HG02938 (cell line): ENCODE measurements around the gene RBM42.

Experiments
- ATAC-seq: cut with Tn5 transposase; IDR thresholded peaks from one replicate; pipeline ENCODE4 v1.9.1; 2021; ENCODE audit warnings: mild to moderate bottlenecking, moderate library complexity; ENCODE audit not compliant: unreplicated experiment

The RBM42 gene

DNA sequence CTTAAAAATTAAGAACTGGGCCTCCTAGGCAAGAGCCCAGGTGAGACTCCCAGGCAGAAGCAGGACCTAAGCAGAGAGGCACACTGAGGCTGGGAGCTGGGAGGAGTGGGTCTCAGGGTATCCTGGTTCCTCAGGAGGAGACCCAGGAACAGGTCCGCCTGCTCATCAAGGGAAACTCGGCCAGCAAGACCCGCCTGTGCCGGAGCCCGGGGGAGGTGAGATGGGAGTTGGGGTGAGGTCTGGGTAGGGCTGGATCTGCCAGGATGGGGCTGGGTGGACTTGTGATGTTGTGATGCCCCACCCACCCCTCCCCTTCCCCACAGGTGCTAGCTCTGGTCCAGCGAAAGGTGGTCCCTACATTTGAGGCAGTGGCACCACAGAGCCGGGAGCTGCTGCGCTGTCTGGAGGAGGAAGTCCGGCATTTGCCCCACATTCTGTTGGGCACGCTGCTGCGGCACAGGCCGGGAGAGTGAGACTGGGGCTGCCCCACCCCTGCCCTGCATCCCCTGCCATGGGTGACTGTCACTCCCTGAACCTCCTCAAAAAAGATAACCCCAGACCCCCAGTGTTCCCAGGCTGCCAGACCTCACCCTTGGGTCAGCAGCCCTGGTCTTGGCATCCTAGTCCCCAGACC lies 9.4 kb upstream of the RBM42 start:
- ATAC-seq = no peak

DNA sequence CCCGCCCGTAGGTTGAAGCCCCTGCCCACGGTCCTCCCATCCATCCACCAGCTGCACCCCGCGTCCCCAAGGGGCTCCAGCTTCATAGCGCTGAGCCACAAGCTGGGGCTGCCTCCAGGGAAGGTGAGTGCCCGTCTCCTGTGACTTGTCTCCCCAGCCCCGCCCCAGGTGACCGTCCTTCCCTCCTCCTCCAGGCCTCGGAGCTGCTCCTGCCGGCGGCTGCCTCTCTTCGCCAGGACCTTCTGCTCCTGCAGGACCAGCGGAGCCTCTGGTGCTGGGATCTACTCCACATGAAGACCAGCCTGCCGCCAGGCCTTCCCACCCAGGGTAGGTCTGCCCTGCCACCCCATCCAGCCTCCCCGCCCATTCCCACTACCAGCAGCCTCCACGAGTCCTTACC lies 8.8 kb upstream of the RBM42 start:
- no peak for ATAC-seq

DNA sequence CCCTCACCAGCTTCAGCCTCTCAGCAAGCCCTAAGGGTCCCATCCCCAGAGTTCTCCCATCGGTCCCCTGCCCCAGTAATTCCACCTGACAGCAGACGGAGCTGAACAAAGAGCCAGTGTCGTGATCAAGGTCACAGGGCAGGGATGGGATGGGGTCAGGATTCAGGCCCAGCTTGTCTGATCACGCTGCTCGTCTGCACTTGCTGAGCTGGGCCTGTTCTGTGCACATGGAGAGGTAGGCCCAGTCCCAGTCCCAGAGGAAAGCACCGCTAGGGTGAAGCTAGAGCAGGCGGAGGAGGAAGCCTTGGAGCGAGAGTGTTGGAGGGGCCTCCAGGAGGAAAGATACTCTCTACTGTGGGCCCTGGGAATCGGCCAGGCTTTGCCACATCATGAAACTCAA lies 7.1 kb upstream of the RBM42 start:
- ATAC-seq = no peak

DNA sequence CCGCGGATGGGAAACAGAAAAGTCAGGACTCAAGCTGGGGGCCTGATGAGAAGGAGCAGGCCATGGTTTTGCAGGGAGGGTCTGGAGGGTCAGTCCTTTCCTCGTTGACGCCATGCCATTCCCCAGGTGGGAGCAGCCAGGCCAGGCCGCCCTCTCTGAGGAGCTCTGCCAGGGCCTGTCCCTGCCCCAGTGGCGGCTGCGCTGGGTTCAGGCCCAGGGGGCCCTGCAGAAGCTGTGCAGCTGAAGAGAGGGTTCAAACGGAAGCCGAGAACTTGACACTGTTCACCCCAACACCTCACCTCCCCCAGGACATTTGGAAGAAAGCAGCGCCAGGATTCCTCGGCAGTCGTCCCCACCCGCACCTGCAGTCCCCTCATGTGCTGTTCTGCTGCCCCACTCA lies 6.1 kb upstream of the RBM42 start:
- ATAC-seq = no peak

DNA sequence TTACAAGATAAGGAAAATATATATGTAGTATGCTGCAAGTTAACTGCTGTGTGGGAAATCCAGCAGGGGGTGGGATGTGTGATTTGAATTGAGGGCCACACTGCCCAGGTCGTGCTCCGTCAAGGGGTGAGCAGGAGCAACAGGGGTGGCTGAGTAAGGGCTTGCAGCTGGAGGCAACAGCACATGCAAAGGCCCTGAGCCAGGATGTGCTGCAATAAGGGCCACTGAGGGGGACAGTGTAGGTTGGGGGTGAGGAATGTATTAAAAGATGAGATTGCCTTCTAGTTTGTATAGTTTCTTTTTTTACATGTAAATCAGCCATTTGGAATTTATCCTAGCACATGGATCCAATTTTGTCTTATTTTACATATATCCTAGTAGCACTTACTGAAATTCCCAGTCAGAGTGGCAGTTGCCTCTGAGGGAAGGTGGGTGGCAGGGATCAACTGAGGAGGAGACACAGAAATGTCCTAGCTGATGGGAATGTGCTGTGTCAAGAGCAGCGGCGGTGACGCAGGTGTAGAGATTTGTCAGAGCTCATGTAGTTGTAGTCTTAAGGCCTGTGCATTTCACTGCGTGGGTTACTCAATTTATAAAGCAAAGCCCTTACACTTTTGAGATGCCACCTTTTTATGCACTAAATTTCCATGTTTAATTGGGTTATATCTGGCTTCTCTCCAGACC lies 5.4 kb upstream of the RBM42 start:
- no peak for ATAC-seq

DNA sequence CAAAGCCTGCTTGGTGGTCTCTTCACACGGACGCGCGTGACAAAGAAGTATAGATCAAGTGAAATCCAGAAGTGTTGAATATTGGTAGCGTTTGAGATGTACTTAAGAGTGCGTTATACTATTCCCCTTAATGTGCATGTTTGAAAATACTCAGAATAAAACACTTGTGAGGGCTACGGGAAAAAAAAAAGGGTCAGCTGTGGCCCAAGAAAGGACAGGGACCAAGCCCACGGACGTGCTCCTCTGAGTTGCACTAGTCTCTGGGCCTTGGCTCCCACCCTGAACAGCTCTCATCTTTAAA lies 622 bp upstream of the RBM42 start:
- no peak for ATAC-seq

DNA sequence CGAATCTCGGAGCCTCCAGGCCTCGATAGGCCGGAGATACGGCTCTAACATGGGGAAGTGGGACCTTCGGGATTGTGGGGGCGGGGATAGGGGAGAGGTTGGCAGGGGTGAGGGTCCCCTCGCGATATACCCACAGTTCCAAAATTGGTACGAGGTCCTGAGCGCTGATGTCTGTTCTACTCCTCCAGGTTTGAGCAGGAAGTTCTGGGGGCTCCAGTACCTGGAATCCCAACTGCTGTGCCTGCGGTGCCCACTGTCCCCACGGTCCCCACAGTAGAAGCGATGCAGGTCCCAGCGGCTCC lies 447 bp downstream of the RBM42 start:
- no peak for ATAC-seq

DNA sequence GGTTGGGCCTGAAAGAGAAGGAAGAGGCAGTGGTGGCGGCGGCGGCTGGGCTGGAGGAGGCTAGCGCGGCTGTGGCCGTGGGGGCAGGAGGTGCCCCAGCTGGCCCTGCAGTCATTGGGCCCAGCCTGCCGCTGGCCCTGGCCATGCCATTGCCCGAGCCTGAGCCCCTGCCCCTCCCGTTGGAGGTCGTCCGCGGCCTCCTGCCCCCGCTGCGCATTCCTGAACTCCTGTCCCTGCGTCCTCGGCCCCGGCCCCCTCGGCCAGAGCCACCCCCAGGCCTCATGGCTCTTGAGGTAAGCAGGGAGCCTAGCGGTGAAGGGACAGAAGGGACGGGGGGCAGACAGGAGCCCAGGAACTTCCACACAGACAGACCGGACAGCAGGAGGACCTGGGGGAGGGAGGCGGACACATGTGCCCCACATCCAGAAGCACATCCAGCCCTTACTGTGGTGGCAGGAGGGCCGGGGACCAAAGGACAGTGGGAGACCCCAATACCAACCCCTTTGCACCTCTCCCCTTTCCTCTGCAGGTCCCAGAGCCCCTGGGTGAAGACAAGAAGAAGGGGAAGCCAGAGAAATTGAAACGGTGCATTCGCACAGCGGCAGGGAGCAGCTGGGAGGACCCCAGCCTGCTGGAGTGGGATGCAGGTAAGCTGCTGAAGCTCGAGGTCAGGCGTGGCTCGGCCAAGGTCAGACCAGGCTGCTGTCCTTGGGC lies 5.0 kb downstream of the RBM42 start:
- no peak for ATAC-seq

DNA sequence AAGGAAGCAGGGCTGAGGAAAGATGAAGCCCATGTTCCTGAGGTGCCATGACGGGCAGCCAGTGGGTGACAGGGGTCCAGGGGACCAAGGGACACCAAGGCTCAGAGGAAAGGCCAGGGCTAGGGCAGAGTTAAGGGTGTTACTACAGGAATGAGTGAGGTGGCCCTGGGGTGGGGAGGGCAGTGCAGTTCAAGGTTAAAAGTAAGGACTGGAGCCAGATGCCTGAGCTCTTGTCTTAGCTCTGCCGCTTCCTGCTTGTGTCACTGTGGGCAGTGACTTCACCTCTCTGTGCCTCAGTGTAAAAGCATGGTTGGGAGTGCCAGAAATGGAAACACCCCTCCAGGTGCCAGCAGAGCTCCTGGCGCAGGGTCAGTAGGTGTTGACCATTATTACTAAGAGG lies 7.8 kb downstream of the RBM42 start:
- no peak for ATAC-seq

DNA sequence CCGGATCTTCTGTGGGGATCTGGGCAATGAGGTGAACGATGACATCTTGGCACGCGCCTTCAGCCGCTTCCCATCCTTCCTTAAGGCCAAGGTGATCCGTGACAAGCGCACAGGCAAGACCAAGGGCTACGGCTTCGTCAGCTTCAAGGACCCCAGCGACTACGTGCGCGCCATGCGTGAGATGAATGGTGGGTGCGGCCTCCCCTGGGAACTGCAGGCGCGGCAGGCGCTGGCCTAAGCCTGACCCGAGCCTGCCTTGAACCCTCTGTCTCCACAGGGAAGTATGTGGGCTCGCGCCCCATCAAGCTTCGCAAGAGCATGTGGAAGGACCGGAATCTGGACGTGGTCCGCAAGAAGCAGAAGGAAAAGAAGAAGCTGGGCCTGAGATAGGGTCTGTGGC lies 8.3 kb downstream of the RBM42 start:
- no peak for ATAC-seq

DNA sequence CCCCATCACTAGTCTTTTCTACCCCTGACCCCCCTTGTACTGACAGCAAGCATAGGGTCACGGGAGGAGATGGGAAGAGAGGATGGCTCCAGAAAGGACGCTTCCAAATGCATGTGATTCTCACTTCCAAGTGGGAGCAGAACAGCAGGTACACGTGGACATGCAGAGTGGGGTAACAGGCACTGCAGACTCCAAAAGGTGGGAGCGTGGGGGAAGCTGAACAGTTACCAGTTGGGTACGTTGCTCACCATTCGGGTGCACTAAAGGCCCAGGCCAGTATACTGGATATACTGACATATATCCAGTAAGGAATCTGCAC lies 10.4 kb downstream of the RBM42 start:
- ATAC-seq = no peak

DNA sequence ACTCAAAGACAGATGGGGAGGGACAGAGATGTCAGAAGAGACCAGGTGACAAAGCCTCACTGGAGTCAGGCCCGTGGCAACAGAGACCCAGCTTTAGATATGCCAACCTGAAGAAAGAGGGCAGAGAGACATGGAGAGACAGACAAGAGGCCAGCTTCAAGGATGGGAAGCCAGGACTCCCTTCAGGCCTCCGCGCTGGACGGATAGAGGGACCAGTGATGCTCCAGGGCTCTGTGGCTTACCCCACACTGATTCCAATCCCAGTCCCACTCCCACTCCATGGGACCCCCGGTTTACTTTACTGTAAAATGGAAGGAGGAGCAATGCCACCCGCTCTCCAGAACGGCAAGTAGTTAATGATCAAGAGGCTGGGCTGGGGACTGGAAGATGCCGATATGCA lies 11.0 kb downstream of the RBM42 start:
- ATAC-seq = no peak

DNA sequence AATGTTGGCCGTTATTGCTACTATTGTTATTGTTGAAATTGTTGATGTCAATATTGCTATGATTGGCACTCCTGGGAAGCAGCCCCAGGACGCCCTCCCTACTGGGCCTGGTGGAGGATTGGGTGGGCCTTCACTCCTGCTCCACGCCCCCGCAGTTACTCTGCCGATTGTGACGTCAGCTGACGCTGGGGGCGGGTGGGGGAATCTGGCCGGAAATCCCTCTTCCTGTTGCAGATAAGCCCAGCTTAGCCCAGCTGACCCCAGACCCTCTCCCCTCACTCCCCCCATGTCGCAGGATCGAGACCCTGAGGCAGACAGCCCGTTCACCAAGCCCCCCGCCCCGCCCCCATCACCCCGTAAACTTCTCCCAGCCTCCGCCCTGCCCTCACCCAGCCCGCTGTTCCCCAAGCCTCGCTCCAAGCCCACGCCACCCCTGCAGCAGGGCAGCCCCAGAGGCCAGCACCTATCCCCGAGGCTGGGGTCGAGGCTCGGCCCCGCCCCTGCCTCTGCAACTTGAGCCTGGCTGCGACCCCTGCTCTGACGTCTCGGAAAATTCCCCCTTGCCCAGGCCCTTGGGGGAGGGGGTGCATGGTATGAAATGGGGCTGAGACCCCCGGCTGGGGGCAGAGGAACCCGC lies 12.8 kb downstream of the RBM42 start, which contains the start of gene ETV2:
Gene ETV2, plus strand, starts transcription at position 231 of the 637 bp plus-strand sequence. CDS start 716 bp downstream, outside the sequence.
- ATAC-seq = no peak

DNA sequence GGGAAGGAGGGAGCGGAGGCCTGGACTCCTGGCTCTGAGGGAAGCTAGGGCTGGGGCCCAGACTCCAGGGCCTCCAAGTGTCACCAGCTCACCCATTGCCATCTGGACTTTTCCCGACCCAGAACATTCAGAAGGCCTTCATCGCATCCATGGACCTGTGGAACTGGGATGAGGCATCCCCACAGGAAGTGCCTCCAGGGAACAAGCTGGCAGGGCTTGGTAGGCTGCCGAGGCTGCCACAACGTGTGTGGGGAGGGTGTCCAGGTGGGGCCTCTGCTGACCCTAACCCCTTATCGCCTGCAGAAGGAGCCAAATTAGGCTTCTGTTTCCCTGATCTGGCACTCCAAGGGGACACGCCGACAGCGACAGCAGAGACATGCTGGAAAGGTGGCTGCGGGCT lies 13.5 kb downstream of the RBM42 start:
- no peak for ATAC-seq

DNA sequence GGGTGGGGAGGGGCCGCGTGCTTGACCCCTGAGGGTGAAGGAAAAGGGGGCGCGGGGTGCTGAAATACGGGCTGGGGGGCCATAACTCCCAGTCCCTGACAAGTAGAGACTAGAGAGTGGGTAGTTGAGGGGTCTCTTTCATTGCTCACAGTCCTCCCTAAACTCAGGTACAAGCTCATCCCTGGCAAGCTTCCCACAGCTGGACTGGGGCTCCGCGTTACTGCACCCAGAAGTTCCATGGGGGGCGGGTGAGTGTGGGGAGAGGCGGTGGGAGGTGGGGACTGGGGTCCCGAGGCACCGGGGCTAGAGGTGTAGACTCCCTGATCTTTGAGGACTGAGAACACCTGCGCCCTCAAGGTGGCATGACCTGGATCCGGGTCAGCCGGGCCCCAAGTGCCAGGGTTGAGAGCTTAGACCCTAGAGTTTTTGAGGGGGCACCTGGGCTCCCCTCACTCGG lies 14.0 kb downstream of the RBM42 start:
- ATAC-seq = no peak

DNA sequence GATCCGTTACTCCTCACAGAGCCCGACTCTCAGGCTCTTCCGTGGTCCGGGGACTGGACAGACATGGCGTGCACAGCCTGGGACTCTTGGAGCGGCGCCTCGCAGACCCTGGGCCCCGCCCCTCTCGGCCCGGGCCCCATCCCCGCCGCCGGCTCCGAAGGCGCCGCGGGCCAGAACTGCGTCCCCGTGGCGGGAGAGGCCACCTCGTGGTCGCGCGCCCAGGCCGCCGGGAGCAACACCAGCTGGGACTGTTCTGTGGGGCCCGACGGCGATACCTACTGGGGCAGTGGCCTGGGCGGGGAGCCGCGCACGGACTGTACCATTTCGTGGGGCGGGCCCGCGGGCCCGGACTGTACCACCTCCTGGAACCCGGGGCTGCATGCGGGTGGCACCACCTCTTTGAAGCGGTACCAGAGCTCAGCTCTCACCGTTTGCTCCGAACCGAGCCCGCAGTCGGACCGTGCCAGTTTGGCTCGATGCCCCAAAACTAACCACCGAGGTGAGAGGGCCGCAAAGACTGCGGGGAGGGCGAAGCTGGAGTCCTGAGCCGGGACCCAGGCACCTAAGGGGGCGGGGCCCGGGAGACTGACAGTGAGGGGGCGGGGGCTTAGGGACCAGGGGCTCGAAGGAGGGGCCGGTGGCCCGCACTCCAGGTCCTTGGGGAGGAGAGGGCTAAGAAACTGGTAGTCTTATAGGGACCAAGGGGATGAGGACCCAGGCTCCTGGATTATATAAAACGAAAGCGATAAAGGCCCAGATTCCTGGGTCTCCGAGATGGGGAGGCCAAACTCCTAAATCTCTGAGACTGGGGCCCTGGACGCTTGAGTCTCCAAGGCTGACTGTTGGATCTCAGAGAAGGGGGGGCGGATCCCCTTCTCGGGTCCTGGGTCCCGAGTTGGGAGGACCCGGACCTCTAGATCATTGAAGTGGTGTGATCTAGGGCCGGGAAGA lies 14.7 kb downstream of the RBM42 start:
- ATAC-seq = peak; percentile 30

DNA sequence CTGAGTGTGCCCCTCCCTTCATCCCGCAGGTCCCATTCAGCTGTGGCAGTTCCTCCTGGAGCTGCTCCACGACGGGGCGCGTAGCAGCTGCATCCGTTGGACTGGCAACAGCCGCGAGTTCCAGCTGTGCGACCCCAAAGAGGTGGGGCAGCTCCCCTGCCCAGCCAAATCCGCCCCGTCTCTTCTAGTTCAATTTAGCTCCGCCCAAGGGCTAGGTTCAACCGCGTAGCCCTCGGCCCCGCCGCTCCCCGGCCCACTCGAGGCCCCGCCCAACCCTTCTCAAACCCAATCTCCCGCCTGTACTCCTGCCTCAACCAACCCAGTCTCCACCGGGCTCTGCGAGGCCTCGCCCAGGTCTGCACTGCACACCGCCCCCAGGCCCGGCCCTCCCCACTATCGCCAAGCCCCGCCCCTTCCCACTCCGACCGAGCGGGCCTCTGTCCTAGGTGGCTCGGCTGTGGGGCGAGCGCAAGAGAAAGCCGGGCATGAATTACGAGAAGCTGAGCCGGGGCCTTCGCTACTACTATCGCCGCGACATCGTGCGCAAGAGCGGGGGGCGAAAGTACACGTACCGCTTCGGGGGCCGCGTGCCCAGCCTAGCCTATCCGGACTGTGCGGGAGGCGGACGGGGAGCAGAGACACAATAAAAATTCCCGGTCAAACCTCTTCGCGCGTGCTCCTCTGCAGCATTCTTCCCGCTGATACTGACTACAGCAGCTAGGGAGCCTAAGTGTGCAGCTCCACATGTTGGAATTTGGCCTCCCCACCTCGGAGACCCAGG lies 15.6 kb downstream of the RBM42 start:
- peak; percentile 64 for ATAC-seq

DNA sequence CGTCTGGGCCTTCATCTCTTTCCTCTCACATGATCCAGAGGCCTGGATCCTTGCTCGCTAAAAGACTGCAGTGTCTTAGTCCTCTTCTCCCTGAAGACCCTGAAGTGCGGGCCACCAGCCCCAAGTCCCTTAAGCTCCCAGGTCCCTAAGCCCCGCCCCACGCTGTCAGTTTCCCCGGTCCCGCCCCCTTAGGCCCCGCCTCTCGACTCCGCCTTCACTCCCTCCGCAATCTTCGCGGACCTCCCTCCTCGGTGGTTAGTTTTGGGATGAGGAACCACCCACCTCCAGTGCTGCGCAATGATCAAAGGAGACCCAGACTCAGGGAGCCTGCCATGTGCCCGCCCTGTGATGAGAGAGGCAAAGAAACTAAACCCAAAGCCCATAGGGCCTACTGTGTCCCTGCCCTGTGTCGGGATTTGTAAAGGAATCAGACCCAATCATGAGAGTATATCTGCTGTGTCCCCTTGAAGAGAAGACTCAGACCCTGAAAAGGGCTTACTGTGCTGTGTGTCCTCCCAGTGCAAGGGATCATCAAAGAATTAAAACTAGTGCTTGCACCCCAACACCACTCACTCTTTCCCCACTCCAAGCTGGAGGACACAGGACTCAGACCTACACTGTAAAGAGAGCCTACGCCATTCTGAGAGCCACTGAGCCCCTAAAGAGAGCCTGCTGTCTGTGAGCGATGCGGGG lies 16.3 kb downstream of the RBM42 start:
- ATAC-seq = no peak

DNA sequence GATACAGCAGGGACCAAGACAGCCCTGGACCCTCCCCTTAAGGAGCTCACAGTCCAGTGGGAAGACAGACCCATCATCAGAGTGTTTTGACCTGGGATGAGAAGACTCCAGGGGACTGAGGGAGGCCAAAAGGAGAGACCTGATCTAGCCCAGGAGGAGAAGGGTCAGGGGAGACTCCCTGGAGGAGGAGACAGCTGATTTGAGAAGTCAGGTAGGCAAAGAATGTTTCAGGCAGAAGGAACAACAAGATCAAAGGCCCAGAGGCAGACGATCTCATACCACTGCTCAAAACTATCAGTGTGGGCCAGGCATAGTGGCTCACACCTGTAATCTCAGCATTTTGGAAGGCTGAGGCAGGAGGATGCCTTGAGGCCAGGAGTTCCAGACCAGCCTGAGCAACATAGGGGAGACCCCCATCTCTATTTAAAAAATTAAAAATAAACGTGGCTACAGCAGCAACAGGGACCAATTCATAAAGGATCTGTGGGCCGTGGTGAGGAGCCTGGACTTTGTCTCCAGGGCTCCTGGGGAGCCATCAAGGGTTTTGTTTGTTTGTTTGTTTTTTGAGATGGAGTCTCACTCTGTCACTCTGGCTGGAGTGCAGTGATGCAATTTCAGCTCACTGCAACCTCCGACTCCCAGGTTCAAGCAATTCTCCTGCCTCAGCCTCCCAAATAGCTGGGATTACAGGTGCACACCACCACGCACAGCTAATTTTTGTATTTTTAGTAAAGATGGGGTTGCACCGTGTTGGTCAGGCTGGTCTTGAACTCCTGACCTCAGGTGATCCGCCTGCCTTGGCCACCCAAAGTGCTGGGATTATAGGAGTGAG lies 17.1 kb downstream of the RBM42 start:
- no peak for ATAC-seq
